DMS 273 (cell line): ENCODE measurements around the gene ZNF564.
"Not testable (repeated sequence)": the region's sequence is repeated elsewhere in the genome, so short reads cannot be mapped to it uniquely, and the experiment has no call there.

Experiments
- DNase-seq: peaks from one replicate; lab custom pipeline; 2025; ENCODE audit not compliant: unreplicated experiment; lab: John Stamatoyannopoulos, UW

The ZNF564 gene

GRCh38 chr19:12513531-12514061 is 37.7 kb downstream of the ZNF564 start:
- DNase-seq = no peak

- DNase-seq = no peak
These were observed 54.2 kb downstream of the ZNF564 start for GRCh38 chr19:12497032-12497431.

GRCh38 chr19:12496480-12496879 is 54.8 kb downstream of the ZNF564 start:
- no peak for DNase-seq

GRCh38 chr19:12495002-12495802 is 56.1 kb downstream of the ZNF564 start:
- DNase-seq = peak; percentile 95

GRCh38 chr19:12494260-12494860 is 56.9 kb downstream of the ZNF564 start:
- peak; percentile 6 for DNase-seq

- not testable (repeated sequence) for DNase-seq
These were observed 65.0 kb downstream of the ZNF564 start for GRCh38 chr19:12486265-12486783.

- DNase-seq = no peak
These were observed 65.7 kb downstream of the ZNF564 start for GRCh38 chr19:12485571-12485970.

- DNase-seq = no peak
These were observed 66.2 kb downstream of the ZNF564 start for GRCh38 chr19:12485052-12485416.

- DNase-seq = peak; percentile 95
These were observed 66.8 kb downstream of the ZNF564 start, which contains the start of gene ZNF709 for GRCh38 chr19:12484371-12485051. Gene ZNF709 (minus strand): TSS chr19:12484816. CDS start chr19:12484657, 159 bp downstream.

GRCh38 chr19:12484011-12484370 is 67.3 kb downstream of the ZNF564 start:
- DNase-seq = no peak

GRCh38 chr19:12482509-12482886 is 68.8 kb downstream of the ZNF564 start:
- no peak for DNase-seq

GRCh38 chr19:12481781-12482508 is 69.3 kb downstream of the ZNF564 start:
- no peak for DNase-seq

GRCh38 chr19:12478234-12478941 is 72.9 kb downstream of the ZNF564 start:
- no peak for DNase-seq
